GM06990 (cell line): ENCODE data around the gene ZNF621.

Experiments used
- DNase-seq: peaks from one replicate; pipeline ENCODE4 v3.0.0-alpha.2; 2011; ENCODE audit not compliant: insufficient read length; ENCODE audit errors: extremely low read depth
- H3K27me3 ChIP-seq: replicated peaks from 2 replicates; pipeline ENCODE4 v1.6.0; 2011; ENCODE audit warnings: low read length; ENCODE audit not compliant: control insufficient read depth, insufficient read depth
- H3K36me3 ChIP-seq: 2 replicates; pipeline ENCODE4 v1.5.1; 2011; ENCODE audit warnings: low read length; ENCODE audit not compliant: control insufficient read depth, insufficient read depth
- H3K4me3 ChIP-seq: replicated peaks from 2 replicates; pipeline ENCODE4 v1.5.1; 2011; ENCODE audit warnings: low read depth, mild to moderate bottlenecking, control low read depth, low read length
- TF ChIP-seq, protein P1 (sequence below): IDR thresholded peaks from 2 replicates; pipeline ENCODE4 v1.5.1; 2011; ENCODE audit warnings: low read length, control low read depth, mild to moderate bottlenecking, inconsistent platforms; ENCODE audit not compliant: insufficient read depth, poor library complexity, severe bottlenecking

Gene ZNF621

DNA sequence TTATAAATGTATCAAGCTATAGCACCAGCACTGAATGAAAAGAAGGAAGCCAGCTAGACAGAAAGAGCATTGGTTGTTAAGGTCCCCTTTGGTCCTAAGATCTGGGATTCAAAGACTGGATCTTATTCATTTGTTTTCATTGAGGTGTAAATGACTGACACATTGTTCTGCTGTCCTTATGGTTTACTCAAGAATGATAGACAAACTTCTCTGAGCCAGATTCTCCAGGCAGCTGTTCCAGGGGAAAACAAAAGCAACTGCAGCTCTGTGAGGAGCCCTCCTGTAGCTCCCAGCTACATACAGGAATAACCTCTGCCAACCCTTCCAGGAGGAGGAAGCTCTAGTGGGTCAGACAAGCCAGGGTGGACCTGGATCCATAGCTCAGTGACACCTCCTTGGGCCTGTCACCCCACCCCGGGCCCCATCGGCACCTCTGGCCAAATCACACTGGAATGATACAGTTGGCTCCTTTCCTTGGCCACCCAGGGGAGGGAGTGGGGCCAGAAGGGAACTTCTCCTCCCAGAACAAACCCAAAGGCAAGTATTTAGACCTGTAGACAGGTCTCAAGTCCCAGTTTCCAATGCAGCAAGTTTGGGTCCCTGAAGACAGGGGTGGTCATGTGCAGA, 57.8 kb downstream of the ZNF621 start:
- DNase-seq = no peak
- TF ChIP-seq, protein P1, sequence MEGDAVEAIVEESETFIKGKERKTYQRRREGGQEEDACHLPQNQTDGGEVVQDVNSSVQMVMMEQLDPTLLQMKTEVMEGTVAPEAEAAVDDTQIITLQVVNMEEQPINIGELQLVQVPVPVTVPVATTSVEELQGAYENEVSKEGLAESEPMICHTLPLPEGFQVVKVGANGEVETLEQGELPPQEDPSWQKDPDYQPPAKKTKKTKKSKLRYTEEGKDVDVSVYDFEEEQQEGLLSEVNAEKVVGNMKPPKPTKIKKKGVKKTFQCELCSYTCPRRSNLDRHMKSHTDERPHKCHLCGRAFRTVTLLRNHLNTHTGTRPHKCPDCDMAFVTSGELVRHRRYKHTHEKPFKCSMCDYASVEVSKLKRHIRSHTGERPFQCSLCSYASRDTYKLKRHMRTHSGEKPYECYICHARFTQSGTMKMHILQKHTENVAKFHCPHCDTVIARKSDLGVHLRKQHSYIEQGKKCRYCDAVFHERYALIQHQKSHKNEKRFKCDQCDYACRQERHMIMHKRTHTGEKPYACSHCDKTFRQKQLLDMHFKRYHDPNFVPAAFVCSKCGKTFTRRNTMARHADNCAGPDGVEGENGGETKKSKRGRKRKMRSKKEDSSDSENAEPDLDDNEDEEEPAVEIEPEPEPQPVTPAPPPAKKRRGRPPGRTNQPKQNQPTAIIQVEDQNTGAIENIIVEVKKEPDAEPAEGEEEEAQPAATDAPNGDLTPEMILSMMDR = no peak
- H3K36me3 ChIP-seq = no peaks in the 10 kb centered on the region
- no peak overlapping the region for H3K4me3 ChIP-seq
- H3K27me3 ChIP-seq = no peaks in the 10 kb centered on the region

DNA sequence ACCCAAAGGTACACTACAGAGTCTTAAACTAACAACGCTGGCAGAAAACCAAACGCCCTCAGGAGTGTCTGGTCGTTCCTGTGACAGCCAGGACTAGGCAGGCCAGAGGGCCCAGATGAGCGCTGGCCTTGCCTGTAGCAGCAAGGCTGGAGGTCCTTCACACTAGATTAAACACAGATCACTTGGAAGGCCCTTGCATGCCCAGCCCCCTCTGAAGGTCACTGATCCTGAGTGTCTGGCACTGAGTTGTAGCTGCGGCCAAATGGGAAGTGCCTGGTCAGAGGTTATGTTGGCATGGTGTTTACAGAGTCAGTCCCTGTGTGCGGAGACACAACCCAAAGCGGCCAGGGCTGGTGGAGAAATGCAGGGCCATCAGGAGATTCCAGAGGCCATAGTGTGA, 58.9 kb downstream of the ZNF621 start:
- H3K4me3 ChIP-seq = no peak overlapping the region
- DNase-seq = no peak
- H3K27me3 ChIP-seq = no peaks in the 10 kb centered on the region
- no peaks in the 10 kb centered on the region for H3K36me3 ChIP-seq
- TF ChIP-seq, protein P1 = no peak

DNA sequence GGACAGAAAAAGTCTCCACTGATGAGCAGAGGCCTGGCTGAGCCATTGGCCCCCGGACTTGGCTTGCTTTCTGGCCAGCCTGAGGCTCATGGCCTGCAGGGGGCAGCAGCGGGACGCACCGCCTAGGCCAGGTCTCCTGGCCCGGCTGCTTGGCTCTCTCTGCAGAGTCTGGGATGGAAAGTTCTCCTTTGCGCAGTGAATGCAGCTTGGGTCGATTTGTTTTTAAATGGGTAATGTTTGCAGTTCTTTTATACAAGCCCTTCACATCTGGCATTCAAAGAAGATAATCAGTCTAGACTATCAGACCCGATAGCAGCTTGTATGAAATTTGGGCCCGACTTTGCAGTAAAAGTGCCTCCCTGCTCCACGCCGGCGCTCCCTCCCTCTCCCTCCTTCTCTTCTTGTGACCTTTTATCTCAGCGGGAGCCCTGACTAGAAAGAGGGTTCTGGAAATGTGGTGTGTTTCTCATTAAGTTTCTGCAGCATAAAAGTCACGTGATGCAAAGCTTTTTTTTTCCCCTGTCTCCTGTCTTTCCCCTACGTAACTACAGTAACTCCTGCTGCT, 59.9 kb downstream of the ZNF621 start:
- TF ChIP-seq, protein P1 = peak; percentile 99
- no peak overlapping the region for H3K4me3 ChIP-seq
- H3K27me3 ChIP-seq = no peaks in the 10 kb centered on the region
- peak; percentile 55 for DNase-seq
- no peaks in the 10 kb centered on the region for H3K36me3 ChIP-seq

DNA sequence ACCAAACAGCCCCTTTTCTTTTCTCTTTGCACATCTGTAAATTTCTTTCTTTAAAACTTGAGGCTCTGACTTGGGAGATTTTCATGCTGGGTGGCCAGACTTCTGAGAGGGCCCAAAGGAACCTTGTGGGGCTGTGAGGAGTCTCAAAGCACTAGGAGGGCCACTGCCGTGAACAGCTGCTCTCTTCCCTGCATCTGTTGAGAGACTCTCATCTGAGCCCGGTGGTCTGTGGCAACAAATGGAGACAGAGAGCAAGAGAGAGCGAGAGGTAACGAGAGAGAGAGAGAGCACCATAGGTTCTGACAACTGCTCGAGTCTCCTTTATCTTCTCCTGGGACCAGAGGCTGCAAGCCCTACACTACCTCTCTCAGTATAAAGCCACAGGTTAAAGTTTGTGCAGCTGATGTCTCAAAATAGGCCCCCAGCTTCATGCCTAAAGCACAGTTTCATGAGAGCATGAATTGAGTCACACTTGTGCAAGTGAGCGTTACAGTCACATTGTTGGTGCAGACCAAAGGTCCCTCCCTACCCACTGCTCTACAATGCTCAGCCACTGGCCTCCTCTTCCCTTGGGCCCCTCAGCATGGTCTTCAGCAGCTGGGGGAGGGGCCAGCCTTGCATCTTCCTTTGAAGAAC, 60.7 kb downstream of the ZNF621 start:
- H3K4me3 ChIP-seq = no peak overlapping the region
- no peaks in the 10 kb centered on the region for H3K36me3 ChIP-seq
- DNase-seq = no peak
- no peaks in the 10 kb centered on the region for H3K27me3 ChIP-seq
- TF ChIP-seq, protein P1 = no peak

- Histone ChIP-seq H3K4me3 (no peak overlapping the region), H3K36me3 (no peaks in the 10 kb centered on the region), H3K27me3 (no peaks in the 10 kb centered on the region)
- TF ChIP-seq, protein P1 = no peak
- no peak for DNase-seq
Observed at GRCh38 chr3:40586901-40587300, 62.1 kb downstream of the ZNF621 start.
